Loucy (cell line): Measurements from ENCODE around the gene SBF2.

Experiments used
- H2AFZ ChIP-seq: fragments of 200-600 bp; sonication (generic); 2 replicates; pipeline ENCODE4 v1.6.0; 2016; ENCODE audit warnings: antibody characterized with exemption, mild to moderate bottlenecking, low read length, moderate library complexity
- H3F3A ChIP-seq: fragments of 200-600 bp; 2 replicates; pipeline ENCODE4 v1.6.0; 2016; ENCODE audit warnings: antibody characterized with exemption, low read depth, mild to moderate bottlenecking
- H3K27me3 ChIP-seq: fragments of 200-600 bp; sonication (generic); 2 replicates; pipeline ENCODE4 v1.6.1; 2014; ENCODE audit warnings: low read length, mild to moderate bottlenecking; ENCODE audit not compliant: insufficient read depth, poor library complexity, severe bottlenecking
- H3K36me3 ChIP-seq: fragments of 200-600 bp; sonication (generic); 2 replicates; pipeline ENCODE4 v1.6.1; 2016; ENCODE audit warnings: low read length; ENCODE audit not compliant: insufficient read depth
- H3K4me1 ChIP-seq: fragments of 200-600 bp; sonication (generic); 2 replicates; pipeline ENCODE4 v1.5.1; 2014; ENCODE audit warnings: low read length, mild to moderate bottlenecking; ENCODE audit not compliant: insufficient read depth, poor library complexity, severe bottlenecking
- H3K4me2 ChIP-seq: fragments of 200-600 bp; sonication (generic); 2 replicates; pipeline ENCODE4 v1.6.0; 2014; ENCODE audit warnings: antibody characterized with exemption, low read length, low read depth, mild to moderate bottlenecking; ENCODE audit not compliant: poor library complexity, severe bottlenecking
- H3K4me3 ChIP-seq: fragments of 200-600 bp; sonication (generic); 2 replicates; pipeline ENCODE4 v1.5.1; 2014; ENCODE audit warnings: low read length, mild to moderate bottlenecking, mixed read lengths; ENCODE audit not compliant: poor library complexity, severe bottlenecking
- H3K79me2 ChIP-seq: fragments of 200-600 bp; sonication (generic); 2 replicates; pipeline ENCODE4 v1.6.1; 2014; ENCODE audit warnings: low read length; ENCODE audit not compliant: insufficient read depth
- H3K9ac ChIP-seq: fragments of 200-600 bp; sonication (generic); 2 replicates; pipeline ENCODE4 v1.6.0; 2014; ENCODE audit warnings: mild to moderate bottlenecking, low read depth, low read length, moderate library complexity; ENCODE audit not compliant: poor library complexity, severe bottlenecking
- H3K9me2 ChIP-seq: fragments of 200-600 bp; sonication (generic); replicated peaks from 2 replicates; pipeline ENCODE4 v1.6.1; 2016; ENCODE audit warnings: low read depth, low read length, mixed read lengths
- H3K9me3 ChIP-seq: fragments of 200-600 bp; sonication (generic); 2 replicates; pipeline ENCODE4 v1.6.1; 2014; ENCODE audit warnings: mild to moderate bottlenecking, antibody characterized with exemption, low read length, low read depth; ENCODE audit not compliant: insufficient read depth
- H4K20me1 ChIP-seq: fragments of 200-600 bp; sonication (generic); 2 replicates; pipeline ENCODE4 v1.6.0; 2014; ENCODE audit warnings: antibody characterized with exemption, low read length, mild to moderate bottlenecking; ENCODE audit not compliant: insufficient read depth, poor library complexity, severe bottlenecking
- CTCF ChIP-seq: fragments of 200-600 bp; sonication (generic); conservative IDR thresholded peaks from 2 replicates; pipeline ENCODE4 v1.5.1; 2014; ENCODE audit warnings: mild to moderate bottlenecking, antibody characterized with exemption, low read length
- EZH2phosphoT487 ChIP-seq: fragments of 200-600 bp; IDR thresholded peaks from 2 replicates; pipeline ENCODE4 v1.6.1; 2018; ENCODE audit warnings: antibody characterized with exemption, mild to moderate bottlenecking, moderate library complexity, borderline replicate concordance

Gene SBF2

GRCh38 chr11:9799886-9800285, 494.1 kb downstream of the SBF2 start:
- H3K9me2 ChIP-seq = no peaks in the 10 kb centered on the region
- no peak for TF ChIP-seq CTCF
- no peak for TF ChIP-seq EZH2phosphoT487
- no peaks in the 10 kb centered on the region for H3F3A ChIP-seq
- no peaks in the 10 kb centered on the region for H4K20me1 ChIP-seq
- no peaks in the 10 kb centered on the region for H3K79me2 ChIP-seq
- no peaks in the 10 kb centered on the region for H3K4me1 ChIP-seq
- H3K4me3 ChIP-seq = no peak overlapping the region
- no peaks in the 10 kb centered on the region for H3K9me3 ChIP-seq
- H3K4me2 ChIP-seq = no peak overlapping the region
- no peak overlapping the region for H2AFZ ChIP-seq
- H3K9ac ChIP-seq = no peak overlapping the region
- no peaks in the 10 kb centered on the region for H3K36me3 ChIP-seq
- H3K27me3 ChIP-seq = no peaks in the 10 kb centered on the region

DNA sequence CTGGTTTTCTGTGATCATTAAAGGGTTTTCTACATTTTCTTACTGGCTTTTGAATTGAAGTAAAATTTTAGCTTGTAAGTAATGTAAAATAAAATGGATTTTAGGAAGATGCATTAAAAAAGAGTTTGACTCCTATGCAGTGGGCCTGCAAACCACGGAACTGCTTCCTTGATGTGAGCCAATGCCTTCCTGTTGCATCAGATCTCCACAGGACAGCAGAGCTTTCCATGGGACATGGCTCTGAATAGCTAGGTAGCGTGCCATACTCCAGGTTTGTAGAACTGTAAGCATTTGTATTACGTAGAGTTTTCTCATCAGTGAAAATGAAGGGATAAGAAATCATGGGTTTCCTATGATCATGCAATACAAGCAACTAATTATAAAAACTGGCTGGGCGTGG, 496.7 kb downstream of the SBF2 start:
- no peaks in the 10 kb centered on the region for H3K36me3 ChIP-seq
- H3K79me2 ChIP-seq = no peaks in the 10 kb centered on the region
- no peak overlapping the region for H3K9ac ChIP-seq
- no peaks in the 10 kb centered on the region for H3K27me3 ChIP-seq
- no peaks in the 10 kb centered on the region for H3K9me2 ChIP-seq
- no peak for TF ChIP-seq CTCF
- no peak for TF ChIP-seq EZH2phosphoT487
- H3F3A ChIP-seq = no peaks in the 10 kb centered on the region
- H2AFZ ChIP-seq = no peak overlapping the region
- H4K20me1 ChIP-seq = no peaks in the 10 kb centered on the region
- no peaks in the 10 kb centered on the region for H3K4me1 ChIP-seq
- no peaks in the 10 kb centered on the region for H3K9me3 ChIP-seq
- H3K4me2 ChIP-seq = no peak overlapping the region
- no peak overlapping the region for H3K4me3 ChIP-seq

DNA sequence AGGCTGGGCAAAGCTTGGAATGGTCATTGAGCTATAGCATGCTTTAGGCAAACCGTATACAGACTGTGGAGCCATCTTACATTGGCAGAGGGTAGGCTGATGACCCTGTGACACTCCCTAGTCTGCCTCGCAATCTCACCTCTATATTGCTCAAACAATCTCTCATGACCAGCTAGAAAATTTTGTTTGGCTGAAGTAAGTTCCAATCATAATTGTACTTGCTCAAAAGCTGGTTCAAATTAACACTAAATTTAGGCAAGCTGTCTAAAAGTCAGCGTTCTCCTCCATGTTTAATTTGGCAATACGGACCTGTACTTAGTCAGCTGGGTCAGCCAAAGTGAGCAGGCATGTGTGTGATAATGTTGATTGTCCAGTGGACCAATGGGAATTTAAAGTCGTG, 497.2 kb downstream of the SBF2 start:
- Histone ChIP-seq H3K27me3 (no peaks in the 10 kb centered on the region), H4K20me1 (no peaks in the 10 kb centered on the region), H3K79me2 (no peaks in the 10 kb centered on the region), H3K36me3 (no peaks in the 10 kb centered on the region), H3K9ac (no peak overlapping the region), H3K9me3 (no peaks in the 10 kb centered on the region), H2AFZ (no peak overlapping the region), H3F3A (no peaks in the 10 kb centered on the region), H3K4me2 (no peak overlapping the region), H3K9me2 (no peaks in the 10 kb centered on the region), H3K4me1 (no peaks in the 10 kb centered on the region), H3K4me3 (no peak overlapping the region)
- TF ChIP-seq CTCF (no peak), EZH2phosphoT487 (no peak)
